GM19043 (cell line): ENCODE results near the gene CEP112.

Source experiments
- ATAC-seq: cut with Tn5 transposase; IDR thresholded peaks from one replicate; pipeline ENCODE4 v1.9.1; 2021; ENCODE audit warnings: low read depth; ENCODE audit not compliant: unreplicated experiment

Gene CEP112

DNA sequence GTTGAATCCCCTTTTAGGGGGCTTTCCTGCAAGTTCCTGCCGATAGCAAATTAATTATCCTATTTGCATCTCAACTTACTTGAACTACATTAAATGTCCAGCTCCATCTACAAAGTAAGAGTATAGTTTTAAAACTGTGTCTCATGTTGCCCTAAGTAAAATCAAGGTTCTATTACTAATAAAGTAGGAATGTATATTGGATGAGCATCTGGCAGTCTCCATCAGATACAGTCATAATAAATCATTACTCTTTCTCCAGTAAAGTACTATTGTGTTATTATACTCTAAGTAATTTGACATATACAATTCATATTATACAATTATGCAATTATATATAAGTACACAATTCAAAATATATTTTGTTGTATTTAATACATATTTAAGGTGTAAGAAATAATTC, 249.3 kb downstream of the CEP112 start:
- no peak for ATAC-seq

GRCh38 chr17:65941356-65941899, 250.5 kb downstream of the CEP112 start:
- ATAC-seq = no peak

DNA sequence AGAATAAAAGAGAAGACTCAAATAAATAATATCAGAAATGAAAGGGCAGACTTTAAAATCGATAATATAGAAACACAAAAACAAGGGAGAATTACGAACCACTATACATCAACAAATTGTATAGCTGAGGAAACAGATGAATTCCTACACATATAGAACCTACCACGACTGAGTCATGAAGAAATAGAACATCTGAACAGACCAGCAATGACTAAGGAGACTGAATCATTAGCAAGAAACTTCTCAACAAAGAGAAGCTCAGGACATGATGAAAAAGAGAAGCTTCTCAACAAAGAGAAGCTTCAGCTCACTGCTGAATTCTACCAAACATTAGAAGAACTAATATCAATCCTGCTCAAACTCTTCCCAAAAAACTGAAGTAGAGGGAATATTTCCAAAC, 255.9 kb downstream of the CEP112 start:
- no peak for ATAC-seq

DNA sequence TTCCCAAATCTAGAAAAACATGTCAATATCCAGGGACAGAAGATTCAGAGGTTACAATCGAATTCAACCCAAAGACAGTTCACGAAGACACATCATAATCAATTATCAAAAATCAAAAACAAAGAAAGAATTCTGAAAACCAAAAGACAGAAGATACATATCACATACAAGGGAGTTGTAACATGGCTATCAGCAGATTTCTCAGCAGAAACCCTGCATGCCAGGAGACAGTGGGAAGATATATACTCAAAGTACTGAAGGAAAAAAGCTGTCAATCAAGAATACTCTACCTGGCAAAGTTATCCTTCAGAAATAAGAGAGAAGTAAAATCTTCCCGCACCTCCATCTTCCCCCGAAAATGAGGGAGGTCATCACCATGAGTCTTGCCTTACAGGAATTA, 258.6 kb downstream of the CEP112 start:
- ATAC-seq = no peak

DNA sequence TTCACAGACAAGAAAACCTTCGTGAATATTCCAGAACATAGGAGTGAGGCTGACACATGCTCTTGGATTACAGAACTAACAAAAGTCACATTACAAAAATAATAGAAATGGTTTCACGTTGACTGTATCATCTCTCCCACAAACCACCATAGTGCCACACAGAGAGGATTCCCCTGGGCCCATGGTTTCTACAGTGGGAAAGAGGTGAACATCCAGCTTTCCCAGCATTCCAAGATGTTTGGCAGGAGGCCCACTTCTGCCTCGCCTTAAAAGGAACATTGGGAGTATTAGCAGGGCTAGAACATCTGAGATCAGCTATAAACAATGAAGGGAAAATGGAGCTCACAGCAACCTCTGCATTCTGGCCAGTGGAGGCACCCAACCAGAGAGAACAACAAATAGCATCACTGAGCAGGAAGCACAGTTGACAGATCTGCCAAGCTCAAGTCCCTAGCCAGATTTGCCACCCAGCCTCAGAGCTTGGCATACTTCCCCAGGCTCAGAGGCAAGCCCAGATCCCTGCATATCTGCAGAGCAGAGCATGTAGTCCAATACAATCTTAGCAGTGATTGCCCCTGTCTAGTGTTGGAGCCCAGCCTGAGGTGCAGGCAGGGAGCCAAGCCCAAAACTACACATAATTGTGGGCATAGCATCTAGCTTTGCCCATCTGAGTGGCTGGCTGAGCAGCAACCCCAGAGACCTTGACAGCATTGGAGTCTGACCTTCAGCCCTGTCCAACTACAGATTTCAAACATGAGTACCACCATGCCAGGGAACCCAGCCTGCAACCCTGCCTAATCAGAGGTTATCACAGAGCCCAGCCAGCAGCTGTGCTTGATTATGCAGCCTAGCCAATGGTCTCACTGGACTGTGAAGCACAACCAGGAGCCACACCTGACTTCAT, 260.4 kb downstream of the CEP112 start:
- no peak for ATAC-seq

GRCh38 chr17:65930140-65930730, 261.7 kb downstream of the CEP112 start:
- no peak for ATAC-seq

DNA sequence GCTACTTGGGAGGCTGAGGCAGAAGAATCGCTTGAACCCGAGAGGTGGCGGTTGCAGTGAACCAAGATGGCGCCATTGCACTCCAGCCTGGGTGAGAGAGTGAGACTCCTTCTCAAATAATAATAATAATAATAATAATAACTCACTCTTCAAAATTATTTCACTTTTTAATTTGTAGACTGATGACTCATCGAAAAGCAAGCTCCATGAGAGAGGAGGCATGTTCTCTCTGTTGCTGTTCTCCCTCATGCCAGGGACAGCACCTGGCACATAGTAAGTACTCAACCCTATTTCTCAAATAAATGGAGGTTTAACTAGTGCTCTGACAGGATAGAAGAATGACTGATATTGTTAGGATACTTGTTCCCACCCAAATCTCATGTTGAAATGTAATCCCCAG, 265.3 kb downstream of the CEP112 start:
- no peak for ATAC-seq

GRCh38 chr17:65925606-65926307, 266.2 kb downstream of the CEP112 start:
- no peak for ATAC-seq

DNA sequence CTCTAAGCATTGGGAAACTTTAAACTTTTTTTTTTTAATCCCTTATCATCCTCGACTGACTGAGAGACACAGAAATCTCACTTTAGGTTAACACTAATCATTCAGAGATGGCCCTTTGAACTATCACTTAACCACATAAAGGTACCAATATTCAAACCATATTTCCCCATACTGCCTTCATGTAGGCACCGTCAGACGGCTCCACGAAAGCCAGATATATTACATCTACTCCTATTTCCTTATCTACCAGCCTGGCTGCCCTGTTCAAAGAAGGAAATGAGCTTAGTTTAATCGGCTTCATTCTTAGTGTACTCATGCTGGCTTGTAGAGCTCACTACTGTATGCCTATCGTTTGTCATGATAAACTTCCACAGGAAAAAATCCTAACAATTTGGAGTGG, 270.9 kb downstream of the CEP112 start:
- no peak for ATAC-seq

GRCh38 chr17:65918916-65919315, 273.0 kb downstream of the CEP112 start:
- ATAC-seq = no peak

- no peak for ATAC-seq
Observed at GRCh38 chr17:65918500-65918899, 273.4 kb downstream of the CEP112 start.

DNA sequence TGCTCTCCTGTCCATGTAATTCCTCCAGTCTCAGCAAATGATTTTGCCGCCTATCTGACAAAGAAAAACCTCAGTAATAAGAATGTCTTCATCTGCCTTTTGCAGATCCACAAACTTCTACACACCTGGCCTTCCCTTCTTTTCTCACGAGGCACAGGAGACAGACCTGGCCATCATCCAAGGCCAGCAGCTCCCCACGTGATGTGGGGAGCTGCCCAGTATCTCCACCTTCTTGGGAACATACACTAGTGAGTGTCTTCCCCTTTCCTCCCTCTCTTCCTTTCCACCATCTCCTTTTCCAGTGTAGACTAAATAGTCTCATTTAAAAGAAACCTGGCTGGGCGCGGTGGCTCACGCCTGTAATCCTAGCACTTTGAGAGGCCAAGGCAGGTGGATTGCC, 274.4 kb downstream of the CEP112 start:
- no peak for ATAC-seq

GRCh38 chr17:65916425-65916824, 275.5 kb downstream of the CEP112 start:
- no peak for ATAC-seq

DNA sequence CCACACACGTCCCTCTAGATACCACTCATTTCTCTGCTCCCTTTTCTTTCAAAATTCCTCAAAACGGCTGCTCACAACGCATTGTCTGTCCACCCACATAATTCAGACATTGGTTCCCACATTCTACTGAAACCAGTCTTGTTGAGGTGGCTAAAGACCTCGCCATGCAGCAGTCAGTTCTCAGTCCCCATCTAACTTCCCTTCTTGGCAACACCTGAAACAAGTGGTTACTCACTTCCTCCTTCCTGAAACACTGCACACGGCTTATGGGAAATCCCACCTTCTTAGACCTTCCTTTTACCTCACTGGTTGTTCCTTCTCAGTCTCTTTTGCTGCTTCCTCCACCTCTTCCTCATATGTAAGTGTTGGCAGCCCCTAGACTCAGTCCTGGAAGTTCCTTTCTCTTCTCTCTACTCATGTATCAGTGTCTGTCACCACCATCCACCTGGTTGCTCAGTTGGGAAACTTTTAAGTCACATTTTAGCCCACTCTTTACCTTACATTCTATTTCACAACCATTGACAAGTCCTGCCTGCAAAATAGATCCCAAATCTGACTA, 277.1 kb downstream of the CEP112 start:
- ATAC-seq = peak; percentile 96

- ATAC-seq = no peak
Observed at GRCh38 chr17:65913326-65913850, 278.5 kb downstream of the CEP112 start.

DNA sequence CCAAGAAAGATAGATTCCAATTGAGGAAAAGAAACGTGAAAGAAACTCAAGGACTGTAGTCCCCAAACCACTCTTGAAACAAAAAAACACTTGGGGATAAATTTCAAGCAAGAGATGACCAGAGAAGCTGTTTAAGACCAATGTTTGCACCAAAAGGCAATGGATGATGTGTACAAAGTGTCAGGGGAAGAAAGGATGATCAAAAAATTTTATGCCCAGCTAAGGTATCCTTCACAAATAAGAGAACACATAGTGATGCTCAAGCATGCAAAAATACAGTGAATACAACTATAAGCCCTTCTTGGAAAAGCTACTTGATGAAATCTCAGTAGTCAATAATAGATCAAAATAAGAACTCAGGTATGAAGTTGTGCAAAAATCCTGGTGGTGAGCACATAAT, 281.1 kb downstream of the CEP112 start:
- ATAC-seq = no peak

DNA sequence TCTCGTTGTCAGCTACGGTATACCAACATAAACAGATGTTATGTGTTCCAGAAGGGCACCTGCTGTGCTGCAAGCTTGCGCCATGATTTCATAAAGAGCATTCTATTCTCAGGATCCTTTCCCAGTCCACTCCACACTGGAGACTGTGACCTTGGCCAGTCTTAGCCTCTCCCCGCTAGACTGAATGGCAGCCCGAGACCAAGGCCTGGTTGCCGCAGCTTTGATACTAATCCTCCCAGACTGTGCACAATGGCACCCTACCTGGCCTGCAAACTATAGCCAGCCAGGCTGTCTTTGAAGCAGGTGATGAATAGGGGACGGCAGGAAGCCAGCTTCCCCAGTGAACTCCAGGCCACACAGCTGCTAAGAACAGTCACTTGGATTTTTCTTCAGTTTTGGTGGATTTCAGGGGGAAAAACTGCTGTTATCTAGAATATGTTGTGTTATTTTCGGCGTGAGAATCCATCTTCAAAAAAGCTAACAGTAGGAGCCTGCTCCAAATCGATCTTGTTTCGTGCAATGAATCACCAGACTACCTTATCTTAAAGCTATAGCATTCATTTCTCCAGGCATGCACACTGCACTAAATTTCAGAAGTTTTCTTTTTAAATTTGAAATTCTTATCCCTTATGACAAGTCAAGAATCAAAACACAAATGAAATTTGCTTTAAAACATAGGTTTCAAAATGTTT, 289.0 kb downstream of the CEP112 start:
- ATAC-seq = no peak

DNA sequence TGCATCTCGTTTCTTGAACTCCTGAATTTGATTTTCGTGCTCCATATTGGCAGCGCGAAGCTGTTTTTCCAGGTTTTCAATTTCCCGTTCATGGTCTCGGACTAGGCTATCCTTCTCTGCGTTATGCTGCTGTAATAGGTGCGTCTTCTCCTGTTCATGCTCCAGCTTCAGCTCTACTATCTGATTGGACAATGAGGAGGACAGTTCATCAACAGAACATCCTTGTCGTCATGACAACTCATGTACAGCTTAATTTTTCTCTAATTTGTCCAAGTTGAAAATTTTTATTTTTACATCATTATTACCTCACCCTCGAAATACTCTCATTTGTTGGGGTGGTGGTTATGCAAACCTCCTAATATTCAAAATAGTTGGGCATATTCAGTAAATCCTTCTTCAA, 289.8 kb downstream of the CEP112 start:
- ATAC-seq = no peak

- ATAC-seq = no peak
Observed at GRCh38 chr17:65901394-65901793, 290.5 kb downstream of the CEP112 start.

GRCh38 chr17:65900216-65900615, 291.7 kb downstream of the CEP112 start:
- ATAC-seq = no peak
